OCI-LY7 (cell line): ENCODE measurements around the gene RRAGD. TPM values are rescaled to one million over a fixed set of nuclear protein-coding genes. Genes with fewer than 3 reads are reported as not detected.

Experiments
- BruUV-seq: library from RNA; stranded (reverse); fragments of 400-500 nt; replicated peaks from 2 replicates; lab custom pipeline; 2021; lab: Mats Ljungman, UMichigan
- CTCF ChIA-PET: fragments of 300-600 bp; sonication (Branson Sonifier 250); formaldehyde crosslinking; loops from one replicate; lab custom pipeline; 2022; ENCODE audit warnings: antibody characterized with exemption; ENCODE audit not compliant: unreplicated experiment; lab: Charles Lee
- POLR2A ChIA-PET: fragments of 300-600 bp; sonication (Branson Sonifier 250); formaldehyde crosslinking; loops from one replicate; lab custom pipeline; 2022; ENCODE audit warnings: antibody characterized with exemption; lab: Charles Lee
- DNase-seq: peaks from one replicate; pipeline ENCODE4 v3.0.0-alpha.2; 2015; ENCODE audit warnings: low spot score
- H2AFZ ChIP-seq: fragments of 200-600 bp; sonication (generic), shearing (Covaris generic); 2 replicates; pipeline ENCODE4 v1.6.1; 2014; ENCODE audit warnings: mild to moderate bottlenecking, antibody characterized with exemption, low read length, moderate library complexity
- H3K27ac ChIP-seq: fragments of 200-600 bp; sonication (generic); 2 replicates; pipeline ENCODE4 v1.5.1; 2014; ENCODE audit warnings: mixed run types, low read depth, mild to moderate bottlenecking, moderate library complexity, low read length, inconsistent platforms; ENCODE audit not compliant: poor library complexity, severe bottlenecking
- H3K36me3 ChIP-seq: fragments of 200-600 bp; sonication (generic); 2 replicates; pipeline ENCODE4 v1.6.1; 2014; ENCODE audit warnings: mild to moderate bottlenecking, antibody characterized with exemption, low read length, moderate library complexity, mixed read lengths; ENCODE audit not compliant: insufficient read depth
- H3K4me1 ChIP-seq: fragments of 200-600 bp; sonication (generic); 2 replicates; pipeline ENCODE4 v1.5.1; 2014; ENCODE audit warnings: mild to moderate bottlenecking, low read length; ENCODE audit not compliant: insufficient read depth, poor library complexity, severe bottlenecking
- H3K4me2 ChIP-seq: fragments of 200-600 bp; sonication (generic); 2 replicates; pipeline ENCODE4 v1.6.1; 2014; ENCODE audit warnings: mild to moderate bottlenecking, low read length
- H3K4me3 ChIP-seq: fragments of 200-600 bp; sonication (generic); 2 replicates; pipeline ENCODE4 v1.5.1; 2014; ENCODE audit warnings: mild to moderate bottlenecking, low read depth, low read length; ENCODE audit not compliant: poor library complexity, severe bottlenecking
- H3K79me2 ChIP-seq: fragments of 200-600 bp; sonication (generic); 2 replicates; pipeline ENCODE4 v1.6.1; 2016; ENCODE audit warnings: low read depth, mild to moderate bottlenecking, low read length, moderate library complexity, mixed read lengths; ENCODE audit not compliant: insufficient read depth
- H3K9me2 ChIP-seq: fragments of 200-600 bp; sonication (generic); 2 replicates; pipeline ENCODE4 v1.6.1; 2016; ENCODE audit warnings: mild to moderate bottlenecking, low read length, mixed read lengths; ENCODE audit not compliant: insufficient read depth
- H3K9me3 ChIP-seq: fragments of 200-600 bp; sonication (generic); 2 replicates; pipeline ENCODE4 v1.6.1; 2014; ENCODE audit warnings: mild to moderate bottlenecking, mixed run types, low read length, mixed read lengths
- H4K20me1 ChIP-seq: fragments of 200-600 bp; sonication (generic); 2 replicates; pipeline ENCODE4 v1.6.1; 2014; ENCODE audit warnings: mild to moderate bottlenecking, antibody characterized with exemption, low read length, moderate library complexity, mixed read lengths; ENCODE audit not compliant: insufficient read depth
- CTCF ChIP-seq: fragments of 200-600 bp; sonication (generic); conservative IDR thresholded peaks from 2 replicates; pipeline ENCODE4 v1.5.1; 2014; ENCODE audit warnings: mild to moderate bottlenecking, antibody characterized with exemption, low read length, moderate library complexity, mixed read lengths
- EZH2phosphoT487 ChIP-seq: fragments of 200-600 bp; sonication (generic); IDR thresholded peaks from 2 replicates; pipeline ENCODE4 v1.6.1; 2018; ENCODE audit warnings: low read depth, borderline replicate concordance, mild to moderate bottlenecking, mixed run types, antibody characterized with exemption, low read length, moderate library complexity, mixed read lengths
- intact Hi-C: fragments of 100-400 bp; cut with micrococcal nuclease; formaldehyde crosslinking; loops from one replicate; pipeline ENCODE4 v1.10.0; 2022; ENCODE audit not compliant: unreplicated experiment
- total RNA-seq, 2 experiments: library from RNA; depleted of rRNA in 1 of 2; stranded (reverse); fragments of >200 nt in 1 of 2; shearing (Covaris generic) in 1 of 2; gene quantifications; 2 replicates each; pipeline ENCODE4 v1.2.3, GENCODE V29; 2014 to 2022

RRAGD gene
- total RNA-seq, 2 experiments from 2014 or later: 6.2 to 17.6 TPM

GRCh38 chr6:89375427-89376267 lies 36.4 kb downstream of the RRAGD start:
- intact Hi-C loops: loop anchor here (1.0 kb wide), 1 partner anchor 36 kb away; no protein-coding TSS in a partner anchor
- H3K27ac ChIP-seq: peak overlapping the region; percentile 25
- H3K9me2 ChIP-seq: no peaks in the 10 kb centered on the region
- no TSS peak for BruUV-seq
- DNase-seq: peak; percentile 81
- H2AFZ ChIP-seq: no peak overlapping the region; the same call in 1 of the 2 replicates
- no peaks in the 10 kb centered on the region for H3K79me2 ChIP-seq
- no peak overlapping the region for H3K4me3 ChIP-seq
- no peaks in the 10 kb centered on the region for H3K36me3 ChIP-seq
- TF ChIP-seq CTCF (peak; percentile 79), EZH2phosphoT487 (no peak)
- H3K4me2 ChIP-seq: peak overlapping the region; percentile 45
- H4K20me1 ChIP-seq: no peaks in the 10 kb centered on the region
- H3K4me1 ChIP-seq: peaks cover 49% of the 10 kb centered on the region
- ChIA-PET POLR2A (interaction anchor here (0.5 to 2.3 kb wide), 14 partner anchors 9 to 263 kb away, joined by 3 to 15 read pairs (median 4); partner anchors contain the start of gene LYRM2), CTCF (interaction anchor here (0.6 to 1.7 kb wide), 4 partner anchors 9 to 93 kb away, joined by 3 to 6 read pairs (median 6); no protein-coding TSS in a partner anchor)
- H3K9me3 ChIP-seq: no peaks in the 10 kb centered on the region

GRCh38 chr6:89372506-89372901 lies 39.6 kb downstream of the RRAGD start:
- peak; percentile 54 for DNase-seq
- Histone ChIP-seq H3K4me3 (no peak overlapping the region), H3K79me2 (no peaks in the 10 kb centered on the region), H3K9me3 (no peaks in the 10 kb centered on the region), H3K27ac (peak overlapping the region; percentile 40), H3K9me2 (no peaks in the 10 kb centered on the region), H3K4me2 (peak overlapping the region; percentile 32), H3K36me3 (no peaks in the 10 kb centered on the region), H4K20me1 (no peaks in the 10 kb centered on the region), H2AFZ (peak overlapping the region; percentile 92), H3K4me1 (peaks cover 58% of the 10 kb centered on the region)
- intact Hi-C loops: loop anchor here (1.0 to 5.0 kb wide), 4 partner anchors 40 to 238 kb away; partner anchors contain the start of genes ANKRD6 and RRAGD
- ChIA-PET CTCF (interaction anchor here (0.9 to 3.0 kb wide), 6 partner anchors 23 to 457 kb away, joined by 3 to 8 read pairs (median 4); partner anchors contain the start of gene RRAGD), POLR2A (interaction anchor here (0.6 to 2.5 kb wide), 13 partner anchors 9 to 448 kb away, joined by 3 to 20 read pairs (median 4); no protein-coding TSS in a partner anchor)
- TF ChIP-seq CTCF (no peak), EZH2phosphoT487 (no peak)
- BruUV-seq: no TSS peak
